Ovary (tissue), 9 donors: ENCODE measurements around the gene SEPTIN2. TPM values are rescaled to one million over a fixed set of nuclear protein-coding genes. Genes with fewer than 3 reads are reported as not detected.

Source experiments
- DNase-seq, 5 donors: peaks; one replicate each; pipeline ENCODE4 v3.0.0-alpha.2; 2019 to 2020
- H3K27ac ChIP-seq, 2 donors: fragments of 200-600 bp; one replicate each; pipeline versions ENCODE4 v1.5.1 to v1.8.0; 2019 to 2022
- H3K27me3 ChIP-seq: fragments of 200-600 bp; one replicate; pipeline ENCODE4 v1.8.0; 2022
- H3K36me3 ChIP-seq: fragments of 200-600 bp; sonication (generic); one replicate; pipeline ENCODE4 v1.5.1; 2019
- H3K4me1 ChIP-seq: one replicate; pipeline ENCODE4 v1.8.1; 2013; ENCODE audit warnings: mild to moderate bottlenecking, moderate library complexity; ENCODE audit not compliant: insufficient read depth
- H3K4me3 ChIP-seq: fragments of 200-600 bp; sonication (generic); one replicate; pipeline ENCODE4 v1.5.1; 2017
- H3K9me3 ChIP-seq, 2 donors: fragments of 200-600 bp in 1 of 2; sonication (generic) in 1 of 2; one replicate each; pipeline versions ENCODE4 v1.5.1 to v1.8.1; 2013 to 2019; ENCODE audit warnings: mild to moderate bottlenecking in 1 of 2, moderate library complexity in 1 of 2
- EP300 ChIP-seq: sonication (generic); formaldehyde crosslinking; IDR thresholded peaks from one replicate; pipeline ENCODE4 v1.6.1; 2017; ENCODE audit warnings: antibody characterized with exemption
- POLR2A ChIP-seq: fragments of 450-650 bp; IDR thresholded peaks from one replicate; pipeline ENCODE4 v1.6.1; 2017; ENCODE audit warnings: antibody characterized with exemption, mild to moderate bottlenecking, moderate library complexity
- WGBS, 3 donors: extraction: QIAGEN DNeasy Blood & Tissue Kit in 1 of 3; methylation state at CpG; one replicate each; pipeline versions ENCODE4 v1.1.5 to v1.1.7; 2013 to 2017; 5-methylcytosine and 5-hydroxymethylcytosine counted together
- intact Hi-C, 4 donors: fragments of 100-400 bp; cut with DNase I; formaldehyde crosslinking; loops; one replicate each; pipeline versions ENCODE4 v1.11.0 to v1.15.1; 2022 to 2023
- polyA plus RNA-seq, 2 donors: library from polyadenylated mRNA; stranded (reverse); fragments of 200-250 nt in 1 of 2; fragments of 350-450 nt in 1 of 2; fragmentation: Illumina TruSeq in 1 of 2; extraction: RNeasy Lipid Tissue Mini Kit (QIAGEN cat#74804) in 1 of 2; gene quantifications; one replicate each; pipeline ENCODE4 v1.2.3, GENCODE V29; 2013 to 2014
- total RNA-seq, 7 donors: library from RNA; depleted of rRNA in 2 of 7; stranded (reverse); fragments of >200 nt in 2 of 7; fragmentation: NEBNext Ultra II Directional in 3 of 7; extraction: Animal tissue kit (Norgen Biotek cat#: 25700) in 3 of 7; gene quantifications; one replicate each; pipeline versions ENCODE4 v1.1.0 to v1.2.4, GENCODE V29; 2016 to 2023
- TF ChIP-seq, protein P1 (sequence below), 3 donors: fragments of 450-650 bp in 2 of 3; fragments of 200-600 bp in 1 of 3; IDR thresholded peaks; one replicate each; pipeline versions ENCODE4 v1.5.1 to v1.8.0; 2016 to 2022; ENCODE audit warnings: antibody characterized with exemption in 3 of 3, mild to moderate bottlenecking in 1 of 3
- donor health status: DM: no; HTN: no; CAD: no; lungs with moderate emphysema.
- donor health status: DM: no; HTN: no; CAD: no.
- donor health status: Bipolar disorder and iron deficiency.
- donor health status: DM: yes; HTN: yes; CAD: no.
- donor health status: DM: no; HTN: no; CAD: no.
- donor health status: DM: yes; HTN: yes; CAD: no.

The SEPTIN2 gene
- total and polyA plus RNA-seq, 9 donors: 184 to 403 (median 328) TPM

DNA sequence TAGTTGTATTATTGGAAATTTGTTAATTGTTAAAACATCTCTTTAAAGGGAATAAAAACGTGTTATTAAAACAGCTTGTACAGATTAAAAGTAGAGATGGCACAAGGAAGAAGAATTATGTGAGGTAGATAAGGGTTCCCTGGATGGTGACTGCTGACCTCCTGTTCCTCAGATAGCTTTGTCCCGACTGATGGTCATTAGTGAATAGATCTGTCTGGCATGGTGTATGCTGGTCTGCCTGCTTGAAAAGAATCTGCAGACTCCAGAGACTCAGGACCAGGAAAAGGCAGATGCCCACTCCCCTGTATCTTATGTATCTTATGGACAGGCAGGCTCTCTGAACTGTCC lies 34.8 kb downstream of the SEPTIN2 start:
- Histone ChIP-seq H3K4me3 (no peak overlapping the region), H3K9me3 (no peaks in the 10 kb centered on the region), H3K27ac (no peak overlapping the region), H3K4me1 (peaks cover 3% of the 10 kb centered on the region), H3K27me3 (no peaks in the 10 kb centered on the region), H3K36me3 (no peaks in the 10 kb centered on the region)
- intact Hi-C loops: no loop called here
- DNase-seq: no peak
- TF ChIP-seq POLR2A: no peak
- no peak for TF ChIP-seq EP300
- TF ChIP-seq, protein P1, sequence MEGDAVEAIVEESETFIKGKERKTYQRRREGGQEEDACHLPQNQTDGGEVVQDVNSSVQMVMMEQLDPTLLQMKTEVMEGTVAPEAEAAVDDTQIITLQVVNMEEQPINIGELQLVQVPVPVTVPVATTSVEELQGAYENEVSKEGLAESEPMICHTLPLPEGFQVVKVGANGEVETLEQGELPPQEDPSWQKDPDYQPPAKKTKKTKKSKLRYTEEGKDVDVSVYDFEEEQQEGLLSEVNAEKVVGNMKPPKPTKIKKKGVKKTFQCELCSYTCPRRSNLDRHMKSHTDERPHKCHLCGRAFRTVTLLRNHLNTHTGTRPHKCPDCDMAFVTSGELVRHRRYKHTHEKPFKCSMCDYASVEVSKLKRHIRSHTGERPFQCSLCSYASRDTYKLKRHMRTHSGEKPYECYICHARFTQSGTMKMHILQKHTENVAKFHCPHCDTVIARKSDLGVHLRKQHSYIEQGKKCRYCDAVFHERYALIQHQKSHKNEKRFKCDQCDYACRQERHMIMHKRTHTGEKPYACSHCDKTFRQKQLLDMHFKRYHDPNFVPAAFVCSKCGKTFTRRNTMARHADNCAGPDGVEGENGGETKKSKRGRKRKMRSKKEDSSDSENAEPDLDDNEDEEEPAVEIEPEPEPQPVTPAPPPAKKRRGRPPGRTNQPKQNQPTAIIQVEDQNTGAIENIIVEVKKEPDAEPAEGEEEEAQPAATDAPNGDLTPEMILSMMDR (IDR thresholded peaks at IDR 0.05): no peak
- WGBS, 3 donors: 56 to 68% (median 57%) methylated on average over 2 of the region's 2 CpGs

DNA sequence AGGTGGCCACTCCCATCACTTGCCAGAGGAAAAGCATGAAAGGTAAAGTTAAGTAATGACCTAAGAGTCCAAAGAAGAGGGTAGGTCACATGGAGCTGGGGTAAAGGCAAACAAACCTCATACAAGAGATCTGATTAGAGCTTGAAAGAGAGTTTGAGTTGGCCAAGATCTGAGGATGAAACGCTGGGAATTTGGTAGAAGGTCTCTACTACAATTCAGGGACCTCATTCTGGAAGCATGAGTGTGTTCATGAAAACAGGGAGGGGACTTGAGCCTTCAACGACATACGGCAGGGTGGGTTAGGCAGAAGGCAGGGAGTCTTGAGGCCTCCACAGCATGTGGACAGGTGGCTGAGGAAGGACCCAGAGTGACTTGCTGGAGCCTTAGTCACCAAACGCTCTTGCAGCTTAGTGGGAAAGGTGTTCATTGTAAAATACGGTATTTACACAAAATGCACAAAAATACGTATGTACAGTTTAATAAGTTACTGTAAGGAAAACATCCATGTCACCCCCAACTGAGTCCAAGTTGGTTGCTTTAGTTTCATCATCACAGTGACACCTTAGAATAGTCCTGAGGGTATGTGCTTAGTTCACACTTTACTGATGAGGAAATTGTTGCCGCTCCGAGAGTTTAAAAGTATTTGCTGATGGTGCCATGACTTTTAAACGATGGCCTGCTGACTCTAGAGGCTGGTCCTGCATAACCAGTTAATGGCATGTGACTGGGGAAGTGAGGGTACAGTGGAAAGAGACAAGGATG lies 35.3 kb downstream of the SEPTIN2 start:
- no peaks in the 10 kb centered on the region for H3K27me3 ChIP-seq
- DNase-seq: no peak
- no peak overlapping the region for H3K4me3 ChIP-seq
- H3K4me1 ChIP-seq: peaks cover 3% of the 10 kb centered on the region
- intact Hi-C loops: no loop called here
- H3K27ac ChIP-seq: no peak overlapping the region
- TF ChIP-seq, protein P1 (IDR thresholded peaks at IDR 0.05): no peak
- TF ChIP-seq POLR2A: no peak
- no peak for TF ChIP-seq EP300
- no peaks in the 10 kb centered on the region for H3K9me3 ChIP-seq
- no peaks in the 10 kb centered on the region for H3K36me3 ChIP-seq
- WGBS, 3 donors: 73 to 82% (median 74%) methylated on average over 9 of the region's 9 CpGs

DNA sequence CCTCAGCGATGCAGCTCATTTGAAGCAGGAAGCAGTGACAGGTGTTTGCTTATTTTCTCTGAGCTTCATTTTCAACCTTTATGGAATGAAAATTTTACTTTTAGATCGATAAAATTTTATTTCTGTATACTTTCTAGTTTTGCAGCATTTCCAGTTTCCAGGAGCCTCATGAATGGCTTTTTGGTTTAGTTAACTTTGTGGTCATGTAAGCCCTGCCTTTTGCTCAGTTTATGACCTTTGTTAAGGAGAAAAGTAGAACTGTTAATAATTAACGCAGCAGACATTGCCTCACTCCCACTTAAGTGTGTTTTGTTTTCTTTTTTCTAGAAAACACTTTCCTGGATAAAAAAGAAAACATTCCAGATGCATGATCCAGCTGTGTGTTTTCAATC lies 35.9 kb downstream of the SEPTIN2 start:
- no peak overlapping the region for H3K4me3 ChIP-seq
- no peak for DNase-seq
- intact Hi-C loops: no loop called here
- H3K36me3 ChIP-seq: no peaks in the 10 kb centered on the region
- 14 to 36% (median 26%) methylated on average over 3 of the region's 3 CpGs for WGBS, 3 donors
- peaks cover 3% of the 10 kb centered on the region for H3K4me1 ChIP-seq
- H3K9me3 ChIP-seq: no peaks in the 10 kb centered on the region
- no peaks in the 10 kb centered on the region for H3K27me3 ChIP-seq
- TF ChIP-seq POLR2A: no peak
- TF ChIP-seq, protein P1 (IDR thresholded peaks at IDR 0.05): no peak
- H3K27ac ChIP-seq: no peak overlapping the region

DNA sequence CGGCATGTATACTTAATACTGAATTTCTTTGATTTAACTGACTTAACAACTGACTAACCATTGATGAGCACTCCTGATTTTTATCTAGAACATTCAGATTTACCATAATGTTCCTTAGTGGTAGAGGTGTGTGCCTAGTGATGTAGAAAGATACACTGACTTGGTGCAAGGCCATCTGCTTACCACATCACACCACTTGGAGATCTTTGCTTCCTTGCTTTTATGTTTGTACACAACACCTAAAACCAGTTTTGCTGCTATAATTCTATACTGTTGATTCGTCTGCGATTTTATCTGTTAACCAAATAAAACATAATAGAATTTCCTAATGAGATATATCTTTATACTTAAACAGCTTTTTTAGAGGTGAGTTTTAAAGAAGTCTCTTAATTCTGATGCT lies 36.5 kb downstream of the SEPTIN2 start:
- Histone ChIP-seq H3K4me1 (peaks cover 4% of the 10 kb centered on the region), H3K27ac (no peak overlapping the region), H3K36me3 (no peaks in the 10 kb centered on the region), H3K27me3 (no peaks in the 10 kb centered on the region), H3K9me3 (no peaks in the 10 kb centered on the region), H3K4me3 (no peak overlapping the region)
- intact Hi-C loops: no loop called here
- WGBS, 3 donors: 72 to 86% (median 78%) methylated on average over 3 of the region's 3 CpGs
- TF ChIP-seq, protein P1 (IDR thresholded peaks at IDR 0.05): no peak
- TF ChIP-seq EP300 (no peak), POLR2A (no peak)
- DNase-seq: no peak
